ENCODE data around the gene SLC6A12.

SLC6A12 gene

DNA sequence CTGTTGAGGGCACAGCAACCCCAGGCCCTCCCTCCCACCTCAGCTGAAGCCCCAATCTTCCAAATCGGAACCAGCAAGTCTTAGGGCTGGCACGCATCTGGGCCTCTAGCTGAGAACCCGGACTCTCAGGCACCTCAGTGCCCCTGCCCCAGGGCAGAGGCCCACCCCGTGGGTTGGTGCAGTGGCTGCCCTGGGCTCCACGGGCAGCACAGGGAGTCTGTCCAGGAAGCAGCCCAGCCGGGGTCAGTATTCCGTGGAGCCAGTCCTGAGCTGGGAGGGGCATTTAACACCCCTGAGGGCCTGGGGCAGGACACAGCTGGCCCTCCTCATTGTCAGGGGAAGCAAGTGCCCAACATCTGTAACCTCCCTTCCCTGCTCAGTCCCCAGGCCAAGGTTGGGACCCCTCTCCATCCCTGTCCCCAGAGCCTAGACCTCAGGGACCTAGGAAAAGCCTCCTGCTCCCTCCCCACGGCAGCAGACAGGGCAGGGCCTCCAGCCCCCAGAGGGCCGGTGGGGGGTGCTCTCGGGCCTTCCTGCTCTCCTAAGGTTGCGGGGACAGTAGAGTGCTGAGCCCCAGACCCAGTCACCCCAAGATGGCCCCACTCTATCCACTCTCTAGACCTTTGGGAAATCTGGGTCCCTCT lies 36.5 kb downstream of the SLC6A12 start:
- DNase-seq (ENCODE audit: low read depth) = no peak
- no peak overlapping the region for H3K4me3 ChIP-seq (replicated peaks; ENCODE audit: low read depth, low read length)
- TF ChIP-seq, protein P1, sequence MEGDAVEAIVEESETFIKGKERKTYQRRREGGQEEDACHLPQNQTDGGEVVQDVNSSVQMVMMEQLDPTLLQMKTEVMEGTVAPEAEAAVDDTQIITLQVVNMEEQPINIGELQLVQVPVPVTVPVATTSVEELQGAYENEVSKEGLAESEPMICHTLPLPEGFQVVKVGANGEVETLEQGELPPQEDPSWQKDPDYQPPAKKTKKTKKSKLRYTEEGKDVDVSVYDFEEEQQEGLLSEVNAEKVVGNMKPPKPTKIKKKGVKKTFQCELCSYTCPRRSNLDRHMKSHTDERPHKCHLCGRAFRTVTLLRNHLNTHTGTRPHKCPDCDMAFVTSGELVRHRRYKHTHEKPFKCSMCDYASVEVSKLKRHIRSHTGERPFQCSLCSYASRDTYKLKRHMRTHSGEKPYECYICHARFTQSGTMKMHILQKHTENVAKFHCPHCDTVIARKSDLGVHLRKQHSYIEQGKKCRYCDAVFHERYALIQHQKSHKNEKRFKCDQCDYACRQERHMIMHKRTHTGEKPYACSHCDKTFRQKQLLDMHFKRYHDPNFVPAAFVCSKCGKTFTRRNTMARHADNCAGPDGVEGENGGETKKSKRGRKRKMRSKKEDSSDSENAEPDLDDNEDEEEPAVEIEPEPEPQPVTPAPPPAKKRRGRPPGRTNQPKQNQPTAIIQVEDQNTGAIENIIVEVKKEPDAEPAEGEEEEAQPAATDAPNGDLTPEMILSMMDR (IDR thresholded peaks at IDR 0.05; ENCODE audit: low read length, missing control alignments) = no peak

DNA sequence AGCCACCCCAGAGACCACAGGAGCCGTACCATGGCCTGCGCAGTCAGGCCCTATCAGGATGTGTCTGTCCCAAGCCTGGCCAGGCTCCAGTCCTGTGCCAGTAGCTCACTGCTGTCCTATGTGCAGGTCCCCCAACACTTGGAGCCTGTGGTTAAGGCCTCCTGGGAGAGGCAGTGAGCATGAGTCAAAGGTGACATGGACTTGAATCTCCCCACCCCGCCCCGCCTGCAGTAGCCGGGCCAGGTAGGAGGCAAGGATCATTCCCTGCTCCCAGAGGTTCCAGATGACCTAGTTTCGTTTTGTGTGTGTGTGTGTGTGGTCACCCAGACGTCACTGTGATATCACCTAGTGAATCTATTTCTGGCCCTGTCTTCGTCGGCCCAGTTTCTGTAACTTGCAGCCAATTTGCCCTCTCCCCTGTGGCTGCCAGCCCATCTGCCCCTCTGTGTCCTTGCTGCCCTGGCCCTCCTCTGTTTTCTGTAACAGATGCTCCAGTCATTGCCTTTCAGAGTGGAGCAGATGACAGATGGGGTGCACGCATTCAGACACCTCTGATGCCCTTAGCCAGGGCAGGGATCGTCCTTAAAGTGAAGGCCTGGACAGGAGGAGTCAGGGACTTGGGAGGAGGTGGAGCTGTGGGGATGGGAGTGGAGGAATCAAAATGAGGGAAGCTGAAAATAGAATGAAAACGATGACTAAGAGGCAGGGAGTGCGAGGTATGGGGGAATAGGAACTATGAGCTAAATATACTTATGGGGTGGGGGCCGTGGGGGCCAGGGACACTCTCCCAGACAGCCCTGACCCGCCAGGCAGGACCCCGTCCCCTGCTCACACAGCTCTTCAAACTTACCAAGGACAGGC lies 37.4 kb downstream of the SLC6A12 start:
- H3K4me3 ChIP-seq (replicated peaks; ENCODE audit: low read depth, low read length) = no peak overlapping the region
- peak; percentile 36 for DNase-seq (ENCODE audit: low read depth)
- TF ChIP-seq, protein P1 (IDR thresholded peaks at IDR 0.05; ENCODE audit: low read length, missing control alignments) = no peak

DNA sequence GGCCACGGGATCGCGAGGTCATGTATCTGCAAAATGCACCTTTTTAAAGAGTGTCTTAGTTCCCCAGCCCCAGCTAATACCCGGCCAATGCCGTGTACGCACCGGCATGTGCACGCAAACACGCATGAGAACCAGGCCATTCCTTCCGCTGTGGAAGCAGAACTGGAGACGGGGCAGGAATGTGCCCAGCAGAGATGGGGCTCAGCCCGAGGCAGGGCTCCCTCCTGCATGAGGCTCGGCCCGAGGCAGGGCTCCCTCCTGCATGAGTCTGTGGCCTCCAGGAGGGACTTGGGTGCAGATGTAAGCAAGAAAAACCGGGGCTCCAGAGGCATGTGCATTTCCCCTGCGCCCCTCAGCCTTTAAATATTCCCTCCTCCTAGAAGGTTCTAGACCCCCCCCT lies 38.2 kb downstream of the SLC6A12 start:
- no peak for DNase-seq (ENCODE audit: low read depth)
- TF ChIP-seq, protein P1 (IDR thresholded peaks at IDR 0.05; ENCODE audit: low read length, missing control alignments) = no peak
- H3K4me3 ChIP-seq (replicated peaks; ENCODE audit: low read depth, low read length) = no peak overlapping the region

DNA sequence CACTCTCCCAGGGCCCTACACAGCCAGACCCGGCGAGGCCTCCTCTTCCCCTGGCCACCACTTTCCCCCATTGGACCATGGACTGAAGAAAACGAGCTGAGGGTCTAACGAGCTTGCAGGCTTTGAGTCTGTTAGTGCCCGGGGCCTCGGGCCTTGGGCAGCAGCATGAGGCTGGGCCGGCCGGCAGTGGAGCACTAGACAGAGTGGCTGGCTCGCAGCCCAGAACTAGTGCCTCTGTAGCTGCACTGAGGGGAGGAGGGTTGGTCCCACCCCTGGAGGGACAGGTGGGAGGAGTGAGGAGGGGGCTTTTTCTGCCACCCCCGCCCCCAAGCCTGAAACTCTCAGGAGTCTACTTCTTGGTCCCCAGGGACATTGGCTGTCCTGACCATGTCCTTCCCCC lies 38.7 kb downstream of the SLC6A12 start:
- H3K4me3 ChIP-seq (replicated peaks; ENCODE audit: low read depth, low read length) = no peak overlapping the region
- TF ChIP-seq, protein P1 (IDR thresholded peaks at IDR 0.05; ENCODE audit: low read length, missing control alignments) = no peak
- no peak for DNase-seq (ENCODE audit: low read depth)

GRCh38 chr12:174596-174995 lies 39.4 kb downstream of the SLC6A12 start:
- no peak overlapping the region for H3K4me3 ChIP-seq (replicated peaks; ENCODE audit: low read depth, low read length)
- TF ChIP-seq, protein P1 (IDR thresholded peaks at IDR 0.05; ENCODE audit: low read length, missing control alignments) = no peak
- DNase-seq (ENCODE audit: low read depth) = no peak

DNA sequence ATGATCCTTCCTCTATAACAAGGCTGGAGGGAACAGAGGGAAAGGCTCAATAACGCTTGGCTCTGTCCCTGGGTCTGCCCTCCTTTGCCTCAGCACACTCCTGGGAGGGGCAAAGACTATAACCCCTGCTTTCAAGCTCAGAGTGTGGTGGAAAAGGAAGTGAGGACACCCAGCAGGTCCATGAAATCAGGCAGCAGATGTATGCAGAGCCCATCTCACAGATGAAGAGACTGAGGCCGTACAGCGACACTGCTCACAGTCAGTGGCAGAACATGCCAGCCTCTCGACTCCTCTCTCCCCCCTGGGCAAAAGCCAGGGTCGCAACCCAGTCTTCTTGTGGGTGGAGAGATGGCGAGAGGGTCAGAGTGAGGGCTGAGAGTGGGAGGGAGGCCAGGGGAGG lies 39.8 kb downstream of the SLC6A12 start:
- no peak for DNase-seq (ENCODE audit: low read depth)
- no peak overlapping the region for H3K4me3 ChIP-seq (replicated peaks; ENCODE audit: low read depth, low read length)
- TF ChIP-seq, protein P1 (IDR thresholded peaks at IDR 0.05; ENCODE audit: low read length, missing control alignments) = no peak
